A673 (cell line): ENCODE results near the gene ZEB2.

ENCODE experiments used
- CTCF ChIP-seq: fragments of 300-800, 200-600 bp; sonication (generic); conservative IDR thresholded peaks from 2 replicates; pipeline ENCODE4 v1.5.1; 2017; ENCODE audit warnings: low read depth, mild to moderate bottlenecking, antibody characterized with exemption, low read length, moderate library complexity, mixed read lengths
- EZH2 ChIP-seq: fragments of 200-600 bp; sonication (generic); IDR thresholded peaks from 2 replicates; pipeline ENCODE4 v1.6.1; 2017; ENCODE audit warnings: borderline replicate concordance, low read depth, mild to moderate bottlenecking, mixed read lengths, antibody characterized with exemption, low read length; ENCODE audit not compliant: poor library complexity, severe bottlenecking

GRCh38 chr2:144382849-144383248 lies 137.1 kb downstream of the ZEB2 start:
- TF ChIP-seq EZH2 (no peak), CTCF (no peak)
